ENCODE results near the gene MCM6.

MCM6 gene

DNA sequence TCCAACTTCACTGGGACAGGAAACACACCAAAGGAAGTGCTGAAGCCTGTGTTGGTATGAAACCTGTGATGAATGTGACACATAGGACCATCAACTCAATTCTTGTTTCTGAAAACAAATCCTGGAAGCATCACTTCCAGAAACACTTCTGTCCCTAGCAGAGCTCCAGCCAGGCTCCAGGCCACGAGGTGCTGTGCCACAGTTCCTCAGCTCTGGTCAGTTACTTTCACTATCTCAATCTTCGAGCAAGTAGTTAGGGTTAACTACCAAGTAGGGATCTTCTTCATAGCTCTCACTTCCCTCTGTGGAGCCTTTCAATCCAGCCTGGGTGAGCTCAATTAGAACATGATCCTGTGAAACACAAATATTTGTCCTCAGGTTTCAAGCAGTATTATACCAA is 35.6 kb downstream of the MCM6 start:
- Histone ChIP-seq H3K4me2 (ENCODE audit: low read depth, low read length, poor library complexity, severe bottlenecking) (no peak overlapping the region), H3K36me3 (ENCODE audit: low read length) (peaks cover 39% of the 10 kb centered on the region), H3K27ac (ENCODE audit: low read depth, low read length) (no peak overlapping the region), H3K9ac (ENCODE audit: low read length) (no peak overlapping the region), H3K9me2 (replicated peaks; ENCODE audit: insufficient read depth, low read length) (no peaks in the 10 kb centered on the region), H3K27me3 (ENCODE audit: low read length) (no peaks in the 10 kb centered on the region), H3F3A (ENCODE audit: insufficient read depth) (peaks cover 25% of the 10 kb centered on the region), H3K4me3 (ENCODE audit: insufficient read depth, low read length, poor library complexity, severe bottlenecking) (no peak overlapping the region), H3K9me3 (ENCODE audit: insufficient read depth, low read length) (no peaks in the 10 kb centered on the region), H4K20me1 (ENCODE audit: low read depth, low read length) (no peaks in the 10 kb centered on the region), H2AFZ (ENCODE audit: low read depth, low read length, severe bottlenecking) (no peak overlapping the region), H3K79me2 (ENCODE audit: insufficient read depth, low read length) (no peaks in the 10 kb centered on the region)
- TF ChIP-seq, protein P1, sequence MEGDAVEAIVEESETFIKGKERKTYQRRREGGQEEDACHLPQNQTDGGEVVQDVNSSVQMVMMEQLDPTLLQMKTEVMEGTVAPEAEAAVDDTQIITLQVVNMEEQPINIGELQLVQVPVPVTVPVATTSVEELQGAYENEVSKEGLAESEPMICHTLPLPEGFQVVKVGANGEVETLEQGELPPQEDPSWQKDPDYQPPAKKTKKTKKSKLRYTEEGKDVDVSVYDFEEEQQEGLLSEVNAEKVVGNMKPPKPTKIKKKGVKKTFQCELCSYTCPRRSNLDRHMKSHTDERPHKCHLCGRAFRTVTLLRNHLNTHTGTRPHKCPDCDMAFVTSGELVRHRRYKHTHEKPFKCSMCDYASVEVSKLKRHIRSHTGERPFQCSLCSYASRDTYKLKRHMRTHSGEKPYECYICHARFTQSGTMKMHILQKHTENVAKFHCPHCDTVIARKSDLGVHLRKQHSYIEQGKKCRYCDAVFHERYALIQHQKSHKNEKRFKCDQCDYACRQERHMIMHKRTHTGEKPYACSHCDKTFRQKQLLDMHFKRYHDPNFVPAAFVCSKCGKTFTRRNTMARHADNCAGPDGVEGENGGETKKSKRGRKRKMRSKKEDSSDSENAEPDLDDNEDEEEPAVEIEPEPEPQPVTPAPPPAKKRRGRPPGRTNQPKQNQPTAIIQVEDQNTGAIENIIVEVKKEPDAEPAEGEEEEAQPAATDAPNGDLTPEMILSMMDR (IDR thresholded peaks at IDR 0.05; ENCODE audit: insufficient read depth, low read length, poor library complexity, severe bottlenecking) = no peak
- no peak for TF ChIP-seq EZH2phosphoT487 (conservative IDR thresholded peaks at IDR 0.05; ENCODE audit: low read length)

DNA sequence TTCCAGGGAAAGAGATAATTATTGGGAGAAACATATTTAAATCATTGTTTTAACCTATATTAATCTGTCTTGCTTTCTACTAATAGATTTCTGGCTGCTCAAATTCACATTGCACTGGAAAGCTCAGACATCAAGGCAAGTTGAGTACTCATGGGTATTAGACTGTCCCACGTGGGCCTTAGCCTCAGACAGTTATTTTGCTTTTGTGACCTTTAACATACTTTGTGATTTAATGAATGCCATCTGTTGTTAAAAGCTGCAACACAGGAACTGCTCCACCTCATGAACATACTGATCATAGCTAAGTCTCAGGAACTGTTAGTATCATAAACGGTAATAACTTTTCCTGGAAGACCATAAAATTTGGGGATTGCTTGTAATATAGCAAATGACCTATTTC is 36.5 kb downstream of the MCM6 start:
- Histone ChIP-seq H3K36me3 (ENCODE audit: low read length) (peaks cover 30% of the 10 kb centered on the region), H3F3A (ENCODE audit: insufficient read depth) (peaks cover 28% of the 10 kb centered on the region), H3K9me2 (replicated peaks; ENCODE audit: insufficient read depth, low read length) (no peaks in the 10 kb centered on the region), H3K27me3 (ENCODE audit: low read length) (no peaks in the 10 kb centered on the region), H2AFZ (ENCODE audit: low read depth, low read length, severe bottlenecking) (no peak overlapping the region), H3K9me3 (ENCODE audit: insufficient read depth, low read length) (no peaks in the 10 kb centered on the region), H3K9ac (ENCODE audit: low read length) (no peak overlapping the region), H4K20me1 (ENCODE audit: low read depth, low read length) (no peaks in the 10 kb centered on the region), H3K79me2 (ENCODE audit: insufficient read depth, low read length) (no peaks in the 10 kb centered on the region), H3K27ac (ENCODE audit: low read depth, low read length) (no peak overlapping the region), H3K4me2 (ENCODE audit: low read depth, low read length, poor library complexity, severe bottlenecking) (no peak overlapping the region), H3K4me3 (ENCODE audit: insufficient read depth, low read length, poor library complexity, severe bottlenecking) (no peak overlapping the region)
- no peak for TF ChIP-seq EZH2phosphoT487 (conservative IDR thresholded peaks at IDR 0.05; ENCODE audit: low read length)
- TF ChIP-seq, protein P1 (IDR thresholded peaks at IDR 0.05; ENCODE audit: insufficient read depth, low read length, poor library complexity, severe bottlenecking) = no peak

DNA sequence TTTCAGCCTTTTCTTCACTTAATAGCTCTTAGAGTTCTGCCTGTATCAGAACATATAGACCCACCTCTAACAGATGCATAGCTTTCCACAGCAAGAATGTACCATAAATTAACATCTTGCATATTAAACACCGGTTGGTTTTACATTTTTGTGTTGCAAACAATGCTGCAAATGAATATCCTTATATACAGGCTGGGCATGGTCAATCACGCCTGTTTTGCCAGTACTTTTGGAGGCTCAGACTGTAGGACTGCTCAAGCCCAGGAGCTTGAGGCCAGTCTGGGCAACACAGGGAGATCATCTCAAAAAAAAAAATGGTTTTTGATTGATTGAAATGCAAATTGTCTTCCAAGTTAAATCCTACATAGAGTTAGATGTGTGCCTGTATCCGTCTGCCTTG is 37.7 kb downstream of the MCM6 start:
- no peak overlapping the region for H2AFZ ChIP-seq (ENCODE audit: low read depth, low read length, severe bottlenecking)
- peaks cover 28% of the 10 kb centered on the region for H3F3A ChIP-seq (ENCODE audit: insufficient read depth)
- no peaks in the 10 kb centered on the region for H3K79me2 ChIP-seq (ENCODE audit: insufficient read depth, low read length)
- no peak overlapping the region for H3K9ac ChIP-seq (ENCODE audit: low read length)
- no peaks in the 10 kb centered on the region for H3K9me3 ChIP-seq (ENCODE audit: insufficient read depth, low read length)
- no peak for TF ChIP-seq EZH2phosphoT487 (conservative IDR thresholded peaks at IDR 0.05; ENCODE audit: low read length)
- TF ChIP-seq, protein P1 (IDR thresholded peaks at IDR 0.05; ENCODE audit: insufficient read depth, low read length, poor library complexity, severe bottlenecking) = no peak
- peaks cover 19% of the 10 kb centered on the region for H3K36me3 ChIP-seq (ENCODE audit: low read length)
- no peaks in the 10 kb centered on the region for H3K27me3 ChIP-seq (ENCODE audit: low read length)
- H3K4me3 ChIP-seq (ENCODE audit: insufficient read depth, low read length, poor library complexity, severe bottlenecking) = no peak overlapping the region
- H3K27ac ChIP-seq (ENCODE audit: low read depth, low read length) = no peak overlapping the region
- H3K9me2 ChIP-seq (replicated peaks; ENCODE audit: insufficient read depth, low read length) = no peaks in the 10 kb centered on the region
- no peak overlapping the region for H3K4me2 ChIP-seq (ENCODE audit: low read depth, low read length, poor library complexity, severe bottlenecking)
- H4K20me1 ChIP-seq (ENCODE audit: low read depth, low read length) = no peaks in the 10 kb centered on the region

Measured in SU-DHL-6 (cell line).